MM.1S (cell line): ENCODE measurements around the gene LAGE3.

ENCODE experiments used
- DNase-seq: peaks from one replicate; pipeline ENCODE4 v3.0.0-alpha.2; 2015
- H2AFZ ChIP-seq: fragments of 300-600 bp; sonication (generic); 2 replicates; pipeline ENCODE4 v1.6.0; 2016; ENCODE audit warnings: antibody characterized with exemption, low read length
- H3F3A ChIP-seq: fragments of 300-600 bp; sonication (generic); 2 replicates; pipeline ENCODE4 v1.6.1; 2016; ENCODE audit warnings: mild to moderate bottlenecking, antibody characterized with exemption, low read length, moderate library complexity, mixed read lengths; ENCODE audit not compliant: insufficient read depth
- H3K27ac ChIP-seq: fragments of 300-600 bp; sonication (generic); 2 replicates; pipeline ENCODE4 v1.5.1; 2016; ENCODE audit warnings: mild to moderate bottlenecking, low read length
- H3K27me3 ChIP-seq: fragments of 300-600 bp; sonication (generic); replicated peaks from 2 replicates; pipeline ENCODE4 v1.6.0; 2016; ENCODE audit warnings: low read length; ENCODE audit not compliant: insufficient read depth
- H3K36me3 ChIP-seq: fragments of 300-600 bp; sonication (generic); replicated peaks from 2 replicates; pipeline ENCODE4 v1.6.1; 2016; ENCODE audit warnings: mild to moderate bottlenecking, low read length, mixed read lengths; ENCODE audit not compliant: insufficient read depth
- H3K4me1 ChIP-seq: fragments of 300-600 bp; sonication (generic); 2 replicates; pipeline ENCODE4 v1.6.1; 2016; ENCODE audit warnings: low read length, mixed read lengths
- H3K4me2 ChIP-seq: fragments of 300-600 bp; sonication (generic); 2 replicates; pipeline ENCODE4 v1.6.0; 2016; ENCODE audit warnings: low read depth, low read length
- H3K4me3 ChIP-seq: fragments of 300-600 bp; sonication (generic); 2 replicates; pipeline ENCODE4 v1.5.1; 2016; ENCODE audit warnings: low read length, mixed read lengths
- H3K79me2 ChIP-seq: fragments of 300-600 bp; sonication (generic); 2 replicates; pipeline ENCODE4 v1.6.1; 2016; ENCODE audit warnings: mixed run types, low read length, mixed read lengths
- H3K9ac ChIP-seq: fragments of 300-600 bp; sonication (generic); 2 replicates; pipeline ENCODE4 v1.6.1; 2016; ENCODE audit warnings: low read length, mixed read lengths
- H3K9me2 ChIP-seq: fragments of 300-600 bp; sonication (generic); replicated peaks from 2 replicates; pipeline ENCODE4 v1.6.1; 2016; ENCODE audit warnings: mild to moderate bottlenecking, low read length, mixed read lengths; ENCODE audit not compliant: insufficient read depth
- H3K9me3 ChIP-seq: fragments of 300-600 bp; sonication (generic); replicated peaks from 2 replicates; pipeline ENCODE4 v1.6.1; 2016; ENCODE audit warnings: mild to moderate bottlenecking, low read length, mixed read lengths; ENCODE audit not compliant: insufficient read depth
- H4K20me1 ChIP-seq: fragments of 300-600 bp; sonication (generic); 2 replicates; pipeline ENCODE4 v1.6.1; 2016; ENCODE audit warnings: mild to moderate bottlenecking, low read length, moderate library complexity, mixed read lengths; ENCODE audit not compliant: insufficient read depth
- CTCF ChIP-seq: fragments of 300-600 bp; sonication (generic); IDR thresholded peaks from 2 replicates; pipeline ENCODE4 v1.5.1; 2016; ENCODE audit warnings: antibody characterized with exemption, low read length, mixed read lengths
- EZH2 ChIP-seq: fragments of 300-600 bp; sonication (generic); optimal IDR thresholded peaks from 2 replicates; pipeline ENCODE3; 2017; ENCODE audit warnings: low read depth, mild to moderate bottlenecking, antibody characterized with exemption, low read length, mixed read lengths
- EZH2phosphoT487 ChIP-seq: fragments of 300-600 bp; sonication (generic); IDR thresholded peaks from 2 replicates; pipeline ENCODE4 v1.6.1; 2018; ENCODE audit warnings: antibody characterized with exemption, low read length

LAGE3 gene

GRCh38 chrX:154508384-154508745 is 29.3 kb upstream of the LAGE3 start:
- Histone ChIP-seq H3K4me2 (no peak overlapping the region), H2AFZ (no peak overlapping the region), H3K4me1 (no peaks in the 10 kb centered on the region), H3K36me3 (no peaks in the 10 kb centered on the region), H3K9me2 (no peaks in the 10 kb centered on the region), H3K9me3 (no peaks in the 10 kb centered on the region), H3K27ac (no peak overlapping the region), H3K4me3 (no peak overlapping the region), H3K27me3 (no peaks in the 10 kb centered on the region), H3F3A (no peaks in the 10 kb centered on the region), H3K79me2 (no peaks in the 10 kb centered on the region), H3K9ac (no peak overlapping the region), H4K20me1 (no peaks in the 10 kb centered on the region)
- TF ChIP-seq EZH2phosphoT487 (no peak), CTCF (no peak), EZH2 (no peak)
- no peak for DNase-seq

- TF ChIP-seq CTCF = no peak
- TF ChIP-seq EZH2 = no peak
- no peak for TF ChIP-seq EZH2phosphoT487
- Histone ChIP-seq H3F3A (no peaks in the 10 kb centered on the region), H3K9me3 (no peaks in the 10 kb centered on the region), H2AFZ (no peak overlapping the region), H3K4me2 (no peak overlapping the region), H4K20me1 (no peaks in the 10 kb centered on the region), H3K27me3 (no peaks in the 10 kb centered on the region), H3K36me3 (no peaks in the 10 kb centered on the region), H3K4me3 (no peak overlapping the region), H3K27ac (no peak overlapping the region), H3K79me2 (no peaks in the 10 kb centered on the region), H3K9me2 (no peaks in the 10 kb centered on the region), H3K4me1 (no peaks in the 10 kb centered on the region), H3K9ac (no peak overlapping the region)
- DNase-seq = no peak
These were observed 28.7 kb upstream of the LAGE3 start for GRCh38 chrX:154507673-154508383.

GRCh38 chrX:154506483-154507332 is 27.6 kb upstream of the LAGE3 start:
- Histone ChIP-seq H3K27me3 (no peaks in the 10 kb centered on the region), H4K20me1 (no peaks in the 10 kb centered on the region), H2AFZ (no peak overlapping the region), H3K27ac (no peak overlapping the region), H3K4me1 (no peaks in the 10 kb centered on the region), H3K4me3 (no peak overlapping the region), H3F3A (no peaks in the 10 kb centered on the region), H3K9ac (no peak overlapping the region), H3K79me2 (no peaks in the 10 kb centered on the region), H3K9me2 (no peaks in the 10 kb centered on the region), H3K9me3 (no peaks in the 10 kb centered on the region), H3K36me3 (no peaks in the 10 kb centered on the region), H3K4me2 (no peak overlapping the region)
- no peak for DNase-seq
- no peak for TF ChIP-seq CTCF
